TTC549 (cell line): Measurements from ENCODE around the gene MAFF.
A peak's percentile ranks its signal among the peaks of the same experiment; 100 is the strongest.
"Not testable (repeated sequence)": the region's sequence is repeated elsewhere in the genome, so short reads cannot be mapped to it uniquely, and the experiment has no call there.

ENCODE experiments used
- FAIRE-seq: peaks from 2 replicates; lab custom pipeline; 2012; peaks lifted over from hg19 to GRCh38; lab: Jason Lieb, UNC

Gene MAFF

GRCh38 chr22:38177571-38177925, 24.2 kb upstream of the MAFF start:
- FAIRE-seq: not testable (repeated sequence)

GRCh38 chr22:38177926-38178604, 23.7 kb upstream of the MAFF start:
- no peak for FAIRE-seq

GRCh38 chr22:38178605-38178937, 23.2 kb upstream of the MAFF start:
- FAIRE-seq: not testable (repeated sequence)

- no peak for FAIRE-seq
Observed at GRCh38 chr22:38180841-38181452, 20.8 kb upstream of the MAFF start.

GRCh38 chr22:38181453-38182200, 20.2 kb upstream of the MAFF start, which contains the start of gene PLA2G6:
TSS of gene PLA2G6 (minus strand) at chr22:38181830. CDS start at chr22:38169426, 12,404 bp downstream.
- FAIRE-seq: peak; percentile 88

- no peak for FAIRE-seq
Observed at GRCh38 chr22:38184788-38185187, 17.0 kb upstream of the MAFF start.

- FAIRE-seq: no peak
Observed at GRCh38 chr22:38186429-38186828, 15.4 kb upstream of the MAFF start.

GRCh38 chr22:38187413-38188212, 14.2 kb upstream of the MAFF start:
- FAIRE-seq: no peak

- no peak for FAIRE-seq
Observed at GRCh38 chr22:38189104-38189503, 12.7 kb upstream of the MAFF start.

GRCh38 chr22:38190581-38190980, 11.2 kb upstream of the MAFF start:
- no peak for FAIRE-seq

- FAIRE-seq: no peak
Observed at GRCh38 chr22:38191055-38191454, 10.7 kb upstream of the MAFF start.

- no peak for FAIRE-seq
Observed at GRCh38 chr22:38191731-38192474, 9.9 kb upstream of the MAFF start.

- FAIRE-seq: no peak
Observed at GRCh38 chr22:38192475-38192863, 9.3 kb upstream of the MAFF start.

- no peak for FAIRE-seq
Observed at GRCh38 chr22:38193580-38193979, 8.2 kb upstream of the MAFF start.

- no peak for FAIRE-seq
Observed at GRCh38 chr22:38196791-38197419, 4.9 kb upstream of the MAFF start.

- FAIRE-seq: no peak
Observed at GRCh38 chr22:38199826-38200559, 1.8 kb upstream of the MAFF start.

- FAIRE-seq: no peak
Observed at GRCh38 chr22:38201371-38201710, 453 bp upstream of the MAFF start.

- no peak for FAIRE-seq
Observed at GRCh38 chr22:38202437-38203089, 769 bp downstream of the MAFF start.

GRCh38 chr22:38203090-38203810, 1.5 kb downstream of the MAFF start:
- FAIRE-seq: no peak
